ENCODE data around the gene TMPRSS11B. TPM values are rescaled to one million over a fixed set of nuclear protein-coding genes. Genes with fewer than 3 reads are reported as not detected.

Gene TMPRSS11B
- total RNA-seq, 1 experiment from 2014 or later: not detected

- Mint-ChIP-seq H3K4me3 (ENCODE audit: unreplicated experiment) (no peak overlapping the region), H3K36me3 (ENCODE audit: insufficient read depth, unreplicated experiment) (no peaks in the 10 kb centered on the region), H3K27me3 (ENCODE audit: insufficient read depth, unreplicated experiment) (no peaks in the 10 kb centered on the region), H3K27ac (ENCODE audit: low read depth, unreplicated experiment) (no peak overlapping the region), H3K9me3 (ENCODE audit: unreplicated experiment) (peaks cover 6% of the 10 kb centered on the region), H3K4me1 (ENCODE audit: insufficient read depth, unreplicated experiment) (peaks cover 6% of the 10 kb centered on the region)
- POLR2A ChIA-PET: no interaction called here
- no peak for DNase-seq (ENCODE audit: unreplicated experiment)
- intact Hi-C loops (cut with micrococcal nuclease): no loop called here
- TF ChIP-seq CTCF (IDR thresholded peaks at IDR 0.05; ENCODE audit: unreplicated experiment): no peak
- BruUV-seq (replicated peaks): no TSS peak
- CTCF ChIA-PET: interaction anchor here (0.5 to 1.1 kb wide), 2 partner anchors 98 to 893 kb away, joined by 3 to 8 read pairs; no protein-coding TSS in a partner anchor
These were observed 32.1 kb upstream of the TMPRSS11B start for GRCh38 chr4:68277627-68278026.

- Mint-ChIP-seq H3K4me1 (ENCODE audit: insufficient read depth, unreplicated experiment) (peaks cover 7% of the 10 kb centered on the region), H3K9me3 (ENCODE audit: unreplicated experiment) (peaks cover 6% of the 10 kb centered on the region), H3K27me3 (ENCODE audit: insufficient read depth, unreplicated experiment) (no peaks in the 10 kb centered on the region), H3K4me3 (ENCODE audit: unreplicated experiment) (peak overlapping the region; percentile 77), H3K27ac (ENCODE audit: low read depth, unreplicated experiment) (no peak overlapping the region), H3K36me3 (ENCODE audit: insufficient read depth, unreplicated experiment) (peaks cover 6% of the 10 kb centered on the region)
- CTCF ChIA-PET: interaction anchor here (0.6 to 2.5 kb wide), 13 partner anchors 12 to 574 kb away, joined by 3 to 62 read pairs (median 4); no protein-coding TSS in a partner anchor
- intact Hi-C loops (cut with micrococcal nuclease): loop anchor here (1.0 to 5.0 kb wide), 4 partner anchors 103 to 1344 kb away; no protein-coding TSS in a partner anchor
- TF ChIP-seq CTCF (IDR thresholded peaks at IDR 0.05; ENCODE audit: unreplicated experiment): no peak
- BruUV-seq (replicated peaks): no TSS peak
- no peak for DNase-seq (ENCODE audit: unreplicated experiment)
- POLR2A ChIA-PET: no interaction called here
These were observed 27.4 kb upstream of the TMPRSS11B start for GRCh38 chr4:68272860-68273259.

GRCh38 chr4:68272380-68272779, 26.9 kb upstream of the TMPRSS11B start:
- Mint-ChIP-seq H3K27ac (ENCODE audit: low read depth, unreplicated experiment) (no peak overlapping the region), H3K9me3 (ENCODE audit: unreplicated experiment) (peaks cover 6% of the 10 kb centered on the region), H3K27me3 (ENCODE audit: insufficient read depth, unreplicated experiment) (no peaks in the 10 kb centered on the region), H3K36me3 (ENCODE audit: insufficient read depth, unreplicated experiment) (peaks cover 6% of the 10 kb centered on the region), H3K4me3 (ENCODE audit: unreplicated experiment) (peak overlapping the region; percentile 77), H3K4me1 (ENCODE audit: insufficient read depth, unreplicated experiment) (peaks cover 7% of the 10 kb centered on the region)
- ChIA-PET POLR2A (interaction anchor here (1.0 kb wide), 1 partner anchor 103 kb away, joined by 6 read pairs; no protein-coding TSS in a partner anchor), CTCF (interaction anchor here (0.6 to 2.5 kb wide), 20 partner anchors 13 to 1046 kb away, joined by 3 to 62 read pairs (median 4); no protein-coding TSS in a partner anchor)
- TF ChIP-seq CTCF (IDR thresholded peaks at IDR 0.05; ENCODE audit: unreplicated experiment): no peak
- DNase-seq (ENCODE audit: unreplicated experiment): peak; percentile 1
- intact Hi-C loops (cut with micrococcal nuclease): loop anchor here (1.0 to 5.0 kb wide), 4 partner anchors 104 to 1345 kb away; no protein-coding TSS in a partner anchor
- BruUV-seq (replicated peaks): no TSS peak

- peaks cover 7% of the 10 kb centered on the region for H3K4me1 Mint-ChIP-seq (ENCODE audit: insufficient read depth, unreplicated experiment)
- intact Hi-C loops (cut with micrococcal nuclease): loop anchor here (1.0 to 5.0 kb wide), 4 partner anchors 104 to 1345 kb away; no protein-coding TSS in a partner anchor
- BruUV-seq (replicated peaks): no TSS peak
- peak; percentile 67 for DNase-seq (ENCODE audit: unreplicated experiment)
- H3K36me3 Mint-ChIP-seq (ENCODE audit: insufficient read depth, unreplicated experiment): peaks cover 6% of the 10 kb centered on the region
- ChIA-PET CTCF (interaction anchor here (0.6 to 2.5 kb wide), 23 partner anchors 8 to 1046 kb away, joined by 3 to 62 read pairs (median 4); no protein-coding TSS in a partner anchor), POLR2A (interaction anchor here (0.6 to 1.0 kb wide), 3 partner anchors 104 to 613 kb away, joined by 3 to 6 read pairs (median 4); no protein-coding TSS in a partner anchor)
- H3K9me3 Mint-ChIP-seq (ENCODE audit: unreplicated experiment): peaks cover 3% of the 10 kb centered on the region
- TF ChIP-seq CTCF (IDR thresholded peaks at IDR 0.05; ENCODE audit: unreplicated experiment): peak; percentile 63
- peak overlapping the region; percentile 77 for H3K4me3 Mint-ChIP-seq (ENCODE audit: unreplicated experiment)
- H3K27ac Mint-ChIP-seq (ENCODE audit: low read depth, unreplicated experiment): no peak overlapping the region
- no peaks in the 10 kb centered on the region for H3K27me3 Mint-ChIP-seq (ENCODE audit: insufficient read depth, unreplicated experiment)
These were observed 26.4 kb upstream of the TMPRSS11B start for GRCh38 chr4:68271851-68272357.
